Esophagus muscularis mucosa (tissue), 4 donors: ENCODE results near the gene EPAS1. TPM values are rescaled to one million over a fixed set of nuclear protein-coding genes. Genes with fewer than 3 reads are reported as not detected.
A peak's percentile ranks its signal among the peaks of the same experiment; 100 is the strongest.

Experiments used
- DNase-seq: peaks from one replicate; pipeline ENCODE4 v3.0.0-alpha.2; 2017; ENCODE audit errors: extremely low spot score
- H3K27ac ChIP-seq, 4 donors: fragments of 200-600 bp; sonication (generic); replicated peaks in 1 of 4; 1 replicate in 3 of 4; 2 replicates in 1 of 4; pipeline ENCODE4 v1.5.1; 2016 to 2019; ENCODE audit warnings: mild to moderate bottlenecking in 1 of 4
- H3K27me3 ChIP-seq, 4 donors: fragments of 200-600 bp; sonication (generic); one replicate each; pipeline versions ENCODE4 v1.5.1 to v1.6.0; 2016 to 2019
- H3K36me3 ChIP-seq, 4 donors: fragments of 200-600 bp; sonication (generic); one replicate each; pipeline ENCODE4 v1.5.1; 2016 to 2019
- H3K4me1 ChIP-seq, 4 donors: fragments of 200-600 bp; sonication (generic); one replicate each; pipeline ENCODE4 v1.5.1; 2016 to 2019
- H3K4me3 ChIP-seq, 4 donors: fragments of 200-600 bp; sonication (generic); 1 replicate in 2 of 4; 2 replicates in 2 of 4; pipeline ENCODE4 v1.5.1; 2016 to 2019; ENCODE audit warnings: mild to moderate bottlenecking in 4 of 4, moderate library complexity in 1 of 4
- H3K9me3 ChIP-seq, 4 donors: fragments of 200-600 bp; sonication (generic); 1 replicate in 3 of 4; 2 replicates in 1 of 4; pipeline ENCODE4 v1.5.1; 2016 to 2019
- EP300 ChIP-seq: sonication (generic); formaldehyde crosslinking; IDR thresholded peaks from one replicate; pipeline ENCODE4 v1.6.1; 2017; ENCODE audit warnings: antibody characterized with exemption
- POLR2A ChIP-seq: fragments of 450-650 bp; IDR thresholded peaks from one replicate; pipeline ENCODE4 v1.6.1; 2017; ENCODE audit warnings: antibody characterized with exemption, moderate library complexity, mild to moderate bottlenecking, low read depth
- POLR2AphosphoS5 ChIP-seq, 2 donors: sonication (generic); formaldehyde crosslinking; IDR thresholded peaks; one replicate each; pipeline ENCODE4 v1.6.1; 2017; ENCODE audit warnings: antibody characterized with exemption in 2 of 2
- WGBS: methylation state at CpG from one replicate; pipeline ENCODE4 v1.1.5; 2018; 5-methylcytosine and 5-hydroxymethylcytosine counted together
- intact Hi-C: fragments of 100-400 bp; cut with DNase I; formaldehyde crosslinking; loops from one replicate; pipeline ENCODE4 v1.15.1; 2023
- total RNA-seq, 4 donors: library from RNA; depleted of rRNA; stranded (reverse); fragments of >200 nt; gene quantifications; one replicate each; pipeline versions ENCODE4 v1.1.0 to v1.2.1, GENCODE V29; 2016
- TF ChIP-seq, protein P1 (sequence below), 3 experiments: fragments of 200-600 bp in 2 of 3; fragments of 450-650 bp in 1 of 3; sonication (generic) in 2 of 3; IDR thresholded peaks; one replicate each; pipeline ENCODE4 v1.5.1; 2017 to 2019; ENCODE audit warnings: antibody characterized with exemption in 3 of 3, mild to moderate bottlenecking in 2 of 3, moderate library complexity in 1 of 3

Gene EPAS1
- total RNA-seq, 4 donors from 2014 or later = 113 to 225 (median 183) TPM

DNA sequence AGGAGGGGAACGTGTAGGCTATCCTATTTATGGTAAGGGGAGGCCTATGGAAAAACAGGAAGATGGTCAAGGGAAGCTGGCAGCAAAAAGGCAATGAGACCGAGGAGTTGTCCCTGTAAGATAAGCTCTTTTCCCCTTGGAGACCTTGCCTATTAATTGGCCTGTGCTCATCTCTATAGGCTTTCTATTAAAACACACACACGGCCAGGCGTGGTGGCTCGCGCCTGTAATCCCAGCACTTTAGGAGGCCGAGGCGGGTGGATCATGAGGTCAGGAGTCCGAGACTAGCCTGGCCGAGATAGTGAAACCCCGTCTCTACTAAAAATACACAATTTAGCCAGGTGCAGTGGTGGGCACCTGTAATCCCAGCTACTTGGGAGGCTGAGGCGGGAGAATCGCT lies 32.1 kb downstream of the EPAS1 start:
- TF ChIP-seq, protein P1, sequence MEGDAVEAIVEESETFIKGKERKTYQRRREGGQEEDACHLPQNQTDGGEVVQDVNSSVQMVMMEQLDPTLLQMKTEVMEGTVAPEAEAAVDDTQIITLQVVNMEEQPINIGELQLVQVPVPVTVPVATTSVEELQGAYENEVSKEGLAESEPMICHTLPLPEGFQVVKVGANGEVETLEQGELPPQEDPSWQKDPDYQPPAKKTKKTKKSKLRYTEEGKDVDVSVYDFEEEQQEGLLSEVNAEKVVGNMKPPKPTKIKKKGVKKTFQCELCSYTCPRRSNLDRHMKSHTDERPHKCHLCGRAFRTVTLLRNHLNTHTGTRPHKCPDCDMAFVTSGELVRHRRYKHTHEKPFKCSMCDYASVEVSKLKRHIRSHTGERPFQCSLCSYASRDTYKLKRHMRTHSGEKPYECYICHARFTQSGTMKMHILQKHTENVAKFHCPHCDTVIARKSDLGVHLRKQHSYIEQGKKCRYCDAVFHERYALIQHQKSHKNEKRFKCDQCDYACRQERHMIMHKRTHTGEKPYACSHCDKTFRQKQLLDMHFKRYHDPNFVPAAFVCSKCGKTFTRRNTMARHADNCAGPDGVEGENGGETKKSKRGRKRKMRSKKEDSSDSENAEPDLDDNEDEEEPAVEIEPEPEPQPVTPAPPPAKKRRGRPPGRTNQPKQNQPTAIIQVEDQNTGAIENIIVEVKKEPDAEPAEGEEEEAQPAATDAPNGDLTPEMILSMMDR (IDR thresholded peaks at IDR 0.05) = no peak
- no peak for TF ChIP-seq EP300
- no peak for TF ChIP-seq POLR2AphosphoS5 (IDR thresholded peaks at IDR 0.05)
- no peak for TF ChIP-seq POLR2A
- Histone ChIP-seq H3K4me3 (no peak overlapping the region), H3K4me1 (peaks cover 79 to 100% (median 88%) of the 10 kb centered on the region in 4 donors), H3K36me3 (peaks cover 0 to 11% (median 0%) of the 10 kb centered on the region in 4 donors), H3K27me3 (no peaks in the 10 kb centered on the region), H3K27ac (peak overlapping the region in 1 of 4 donors; percentile 14), H3K9me3 (no peaks in the 10 kb centered on the region)
- intact Hi-C loops = no loop called here
- no peak for DNase-seq
- 96% methylated on average over 13 of the region's 13 CpGs for WGBS

- intact Hi-C loops = no loop called here
- H3K27me3 ChIP-seq = no peaks in the 10 kb centered on the region
- peaks cover 0 to 11% (median 0%) of the 10 kb centered on the region in 4 donors for H3K36me3 ChIP-seq
- no peaks in the 10 kb centered on the region for H3K9me3 ChIP-seq
- peaks cover 86 to 100% (median 93%) of the 10 kb centered on the region in 4 donors for H3K4me1 ChIP-seq
- TF ChIP-seq POLR2AphosphoS5 (IDR thresholded peaks at IDR 0.05) (peak in 1 of 2 donors; percentile 12), EP300 (no peak)
- no peak for DNase-seq
- no peak overlapping the region for H3K4me3 ChIP-seq
- peak overlapping the region in 3 of 4 donors; percentile 16 to 42 (median 33) for H3K27ac ChIP-seq
- WGBS = 77% methylated on average over 7 of the region's 7 CpGs
Measured at GRCh38 chr2:46329803-46330775, 32.9 kb downstream of the EPAS1 start.

- Histone ChIP-seq H3K9me3 (no peaks in the 10 kb centered on the region), H3K4me1 (peaks cover 93 to 100% (median 98%) of the 10 kb centered on the region in 4 donors), H3K36me3 (peaks cover 0 to 9% (median 0%) of the 10 kb centered on the region in 4 donors), H3K27ac (peak overlapping the region in 2 of 4 donors; percentile 16 to 42), H3K4me3 (no peak overlapping the region), H3K27me3 (no peaks in the 10 kb centered on the region)
- DNase-seq = no peak
- no peak for TF ChIP-seq EP300
- 80% methylated on average over 8 of the region's 8 CpGs for WGBS
- intact Hi-C loops = no loop called here
Measured at GRCh38 chr2:46331109-46331766, 34.0 kb downstream of the EPAS1 start.

DNA sequence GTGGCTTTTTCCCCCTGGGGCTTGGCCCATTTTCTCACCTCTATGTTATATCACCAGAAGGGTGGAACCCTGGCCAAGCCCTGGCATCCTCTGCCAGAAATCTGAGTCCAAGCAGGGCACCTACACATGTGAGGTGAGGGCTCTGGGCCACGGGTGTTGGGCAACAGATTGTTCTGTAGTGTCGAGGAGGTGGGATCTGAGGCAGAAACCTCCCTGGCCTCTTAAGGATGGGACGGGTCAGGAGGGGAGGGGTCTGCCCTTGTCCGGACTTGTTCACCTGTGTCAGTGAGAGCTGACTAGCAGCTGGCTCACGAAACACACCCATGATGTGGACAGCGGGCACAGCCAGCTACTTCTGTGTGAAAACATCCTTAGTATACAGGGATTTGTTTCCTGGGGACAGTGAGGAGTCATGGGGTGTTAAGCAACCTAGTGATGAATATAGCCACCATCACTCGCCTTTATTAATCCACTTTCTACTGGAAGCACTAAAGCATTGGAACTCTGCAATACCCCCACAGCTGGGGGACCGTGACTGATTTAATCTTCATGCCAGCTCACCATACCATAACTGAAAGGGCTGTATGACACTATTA lies 35.6 kb downstream of the EPAS1 start:
- intact Hi-C loops = no loop called here
- no peak for DNase-seq
- Histone ChIP-seq H3K4me3 (no peak overlapping the region), H3K27ac (peak overlapping the region; percentile 68 to 80 (median 75)), H3K36me3 (peaks cover 0 to 4% (median 0%) of the 10 kb centered on the region in 4 donors), H3K27me3 (no peaks in the 10 kb centered on the region), H3K4me1 (peaks cover 93 to 100% (median 99%) of the 10 kb centered on the region in 4 donors), H3K9me3 (no peaks in the 10 kb centered on the region)
- WGBS = 92% methylated on average over 5 of the region's 8 CpGs
- TF ChIP-seq EP300 (no peak), POLR2A (no peak), POLR2AphosphoS5 (IDR thresholded peaks at IDR 0.05) (no peak)
- TF ChIP-seq, protein P1 (IDR thresholded peaks at IDR 0.05) = no peak

DNA sequence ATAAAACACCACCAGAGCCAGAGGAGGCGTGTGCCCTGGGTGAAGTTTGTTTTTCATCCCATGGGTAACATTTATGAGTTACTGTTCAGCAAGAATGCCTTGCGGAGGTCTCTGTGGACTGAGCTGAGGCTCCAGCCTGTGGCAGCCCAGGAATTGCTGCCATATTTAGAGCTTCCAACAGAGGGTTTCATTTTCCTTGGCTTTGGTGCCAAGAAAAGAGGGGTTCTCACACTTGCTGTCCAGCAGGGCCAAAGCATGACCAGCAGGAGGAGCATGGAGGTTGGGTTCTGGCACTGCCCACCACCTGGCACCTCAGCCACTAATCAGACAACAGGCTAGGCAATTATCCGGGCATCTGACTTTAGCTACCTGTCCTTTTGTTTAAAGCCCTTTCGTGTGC lies 36.7 kb downstream of the EPAS1 start:
- no peak for DNase-seq
- 96% methylated on average over 4 of the region's 4 CpGs for WGBS
- intact Hi-C loops = no loop called here
- H3K9me3 ChIP-seq = no peaks in the 10 kb centered on the region
- no peak overlapping the region for H3K4me3 ChIP-seq
- TF ChIP-seq EP300 = no peak
- TF ChIP-seq, protein P1 (IDR thresholded peaks at IDR 0.05) = peak in 1 of 3 experiments; percentile 25
- H3K4me1 ChIP-seq = peaks cover 95 to 100% (median 99%) of the 10 kb centered on the region in 4 donors
- H3K27me3 ChIP-seq = no peaks in the 10 kb centered on the region
- peaks cover 0 to 4% (median 0%) of the 10 kb centered on the region in 4 donors for H3K36me3 ChIP-seq
- H3K27ac ChIP-seq = peak overlapping the region; percentile 68 to 80 (median 75)
